ENCODE results near the gene IFT81. TPM values are rescaled to one million over a fixed set of nuclear protein-coding genes. Genes with fewer than 3 reads are reported as not detected.

The IFT81 gene
- total and polyA plus RNA-seq, 2 experiments from 2014 or later: 12.6 to 13.7 TPM

DNA sequence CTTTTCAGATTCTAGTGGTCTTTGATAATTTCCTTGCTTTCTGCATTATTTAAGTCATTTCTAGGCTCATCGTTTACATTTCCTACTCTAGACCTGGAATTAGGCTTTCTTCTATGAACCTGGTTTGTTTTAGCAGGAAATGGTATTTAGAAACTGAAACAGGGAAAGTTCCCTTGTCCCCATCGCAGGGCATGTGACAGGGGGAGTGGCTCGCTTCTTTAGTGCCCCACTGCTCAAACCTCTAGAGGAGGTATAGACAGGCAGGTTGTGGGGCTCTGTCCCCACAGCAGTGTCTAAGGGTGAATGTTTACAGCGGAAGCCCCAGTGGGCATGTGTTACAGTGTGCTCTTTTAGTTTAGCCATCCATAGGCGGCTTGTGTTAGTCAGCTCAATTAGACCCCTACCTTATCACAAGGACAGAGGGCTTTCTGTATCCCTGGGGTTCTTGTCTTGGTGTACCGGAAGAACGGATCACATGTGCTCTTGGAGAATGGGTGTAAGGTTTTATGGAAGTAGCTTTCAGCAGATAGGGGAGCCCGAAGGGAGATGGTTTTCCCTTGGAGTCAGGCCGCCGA lies 25.0 kb downstream of the IFT81 start:
- H2AFZ ChIP-seq: no peak overlapping the region

DNA sequence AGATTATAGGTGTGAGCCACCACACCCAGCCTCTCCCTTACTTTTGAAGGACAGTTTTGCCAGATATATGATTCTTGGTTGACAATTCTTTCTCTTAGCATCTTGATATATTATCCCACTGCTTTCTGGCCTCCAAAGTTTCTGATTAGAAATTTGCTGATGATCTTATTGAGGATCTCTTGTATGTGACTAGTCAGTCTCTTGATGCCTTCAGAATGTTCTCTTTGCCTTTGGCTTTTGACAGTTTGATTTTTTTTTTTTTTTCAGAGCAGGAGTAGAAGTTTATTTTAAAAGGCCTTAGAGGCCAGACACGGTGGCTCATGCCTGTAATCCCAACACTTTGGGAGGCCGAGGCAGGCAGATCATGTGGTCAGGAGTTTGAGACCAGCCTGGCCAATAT lies 32.6 kb downstream of the IFT81 start:
- WGBS (ENCODE audit: low lambda C conversion rate, missing lambda C conversion rate): 83% methylated on average over 2 of the region's 2 CpGs
- DNase-seq (ENCODE audit: low spot score): no peak
- TF ChIP-seq EZH2 (IDR thresholded peaks at IDR 0.05; ENCODE audit: borderline replicate concordance): no peak
- TF ChIP-seq, protein P1, sequence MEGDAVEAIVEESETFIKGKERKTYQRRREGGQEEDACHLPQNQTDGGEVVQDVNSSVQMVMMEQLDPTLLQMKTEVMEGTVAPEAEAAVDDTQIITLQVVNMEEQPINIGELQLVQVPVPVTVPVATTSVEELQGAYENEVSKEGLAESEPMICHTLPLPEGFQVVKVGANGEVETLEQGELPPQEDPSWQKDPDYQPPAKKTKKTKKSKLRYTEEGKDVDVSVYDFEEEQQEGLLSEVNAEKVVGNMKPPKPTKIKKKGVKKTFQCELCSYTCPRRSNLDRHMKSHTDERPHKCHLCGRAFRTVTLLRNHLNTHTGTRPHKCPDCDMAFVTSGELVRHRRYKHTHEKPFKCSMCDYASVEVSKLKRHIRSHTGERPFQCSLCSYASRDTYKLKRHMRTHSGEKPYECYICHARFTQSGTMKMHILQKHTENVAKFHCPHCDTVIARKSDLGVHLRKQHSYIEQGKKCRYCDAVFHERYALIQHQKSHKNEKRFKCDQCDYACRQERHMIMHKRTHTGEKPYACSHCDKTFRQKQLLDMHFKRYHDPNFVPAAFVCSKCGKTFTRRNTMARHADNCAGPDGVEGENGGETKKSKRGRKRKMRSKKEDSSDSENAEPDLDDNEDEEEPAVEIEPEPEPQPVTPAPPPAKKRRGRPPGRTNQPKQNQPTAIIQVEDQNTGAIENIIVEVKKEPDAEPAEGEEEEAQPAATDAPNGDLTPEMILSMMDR (IDR thresholded peaks at IDR 0.05; ENCODE audit: poor library complexity): no peak
- no peak for TF ChIP-seq EZH2phosphoT487 (IDR thresholded peaks at IDR 0.05; ENCODE audit: low read depth, severe bottlenecking, unreplicated experiment)
- H3K9me2 ChIP-seq (replicated peaks; ENCODE audit: insufficient read depth): no peaks in the 10 kb centered on the region
- no peak overlapping the region for H2AFZ ChIP-seq
- H3K4me3 ChIP-seq: no peak overlapping the region
- no peaks in the 10 kb centered on the region for H3K79me2 ChIP-seq
- no peak overlapping the region for H3K27ac ChIP-seq
- no peaks in the 10 kb centered on the region for H4K20me1 ChIP-seq (ENCODE audit: insufficient read depth, poor library complexity, severe bottlenecking)
- no peak overlapping the region for H3K4me2 ChIP-seq
- peaks cover 12% of the 10 kb centered on the region for H3K9me3 ChIP-seq (ENCODE audit: low read depth)
- H3K36me3 ChIP-seq (replicated peaks; ENCODE audit: insufficient read depth, low read depth): no peaks in the 10 kb centered on the region
- no peaks in the 10 kb centered on the region for H3K27me3 ChIP-seq
- H3K4me1 ChIP-seq (ENCODE audit: insufficient read depth): no peaks in the 10 kb centered on the region

More for the DNA sequence above, 25.0 kb downstream of the IFT81 start:
- H3K9me2 ChIP-seq (replicated peaks; ENCODE audit: insufficient read depth): no peaks in the 10 kb centered on the region
- TF ChIP-seq EZH2phosphoT487 (IDR thresholded peaks at IDR 0.05; ENCODE audit: low read depth, severe bottlenecking, unreplicated experiment) (no peak), EZH2 (IDR thresholded peaks at IDR 0.05; ENCODE audit: borderline replicate concordance) (no peak)
- TF ChIP-seq, protein P1 (IDR thresholded peaks at IDR 0.05; ENCODE audit: poor library complexity): no peak
- no peak overlapping the region for H3K4me2 ChIP-seq
- WGBS (ENCODE audit: low lambda C conversion rate, missing lambda C conversion rate): 96% methylated on average over 10 of the region's 10 CpGs
- no peaks in the 10 kb centered on the region for H4K20me1 ChIP-seq (ENCODE audit: insufficient read depth, poor library complexity, severe bottlenecking)
- no peak for DNase-seq (ENCODE audit: low spot score)
- H3K4me1 ChIP-seq (ENCODE audit: insufficient read depth): no peaks in the 10 kb centered on the region
- H3K27ac ChIP-seq: no peak overlapping the region
- no peak overlapping the region for H3K4me3 ChIP-seq
- H3K36me3 ChIP-seq (replicated peaks; ENCODE audit: insufficient read depth, low read depth): no peaks in the 10 kb centered on the region
- H3K9me3 ChIP-seq (ENCODE audit: low read depth): no peaks in the 10 kb centered on the region
- H3K79me2 ChIP-seq: no peaks in the 10 kb centered on the region
- no peaks in the 10 kb centered on the region for H3K27me3 ChIP-seq

DNA sequence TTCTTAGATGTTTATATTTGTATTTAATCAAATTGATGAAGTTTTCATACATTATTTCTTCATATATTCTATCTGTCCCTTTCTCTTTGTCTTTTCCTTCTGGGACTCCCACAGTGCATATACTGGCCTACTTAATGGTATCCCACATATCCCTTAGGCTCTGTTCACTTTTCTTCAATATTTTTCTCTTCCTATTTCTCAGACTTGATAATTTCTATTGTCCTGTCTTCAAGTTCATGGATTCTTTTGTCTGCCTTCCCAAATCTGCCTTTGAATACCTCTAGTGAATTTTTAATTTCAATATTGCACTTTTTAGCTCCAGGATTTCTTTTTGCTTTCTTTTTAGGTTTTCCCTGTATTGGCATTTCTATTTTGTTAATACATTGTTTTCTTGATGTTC lies 33.4 kb downstream of the IFT81 start:
- Histone ChIP-seq H3K36me3 (replicated peaks; ENCODE audit: insufficient read depth, low read depth) (no peaks in the 10 kb centered on the region), H3K27me3 (no peaks in the 10 kb centered on the region), H3K9me3 (ENCODE audit: low read depth) (peaks cover 12% of the 10 kb centered on the region), H3K9me2 (replicated peaks; ENCODE audit: insufficient read depth) (no peaks in the 10 kb centered on the region), H3K27ac (no peak overlapping the region), H2AFZ (no peak overlapping the region), H3K4me2 (no peak overlapping the region), H3K4me1 (ENCODE audit: insufficient read depth) (no peaks in the 10 kb centered on the region), H3K4me3 (no peak overlapping the region), H3K79me2 (no peaks in the 10 kb centered on the region), H4K20me1 (ENCODE audit: insufficient read depth, poor library complexity, severe bottlenecking) (no peaks in the 10 kb centered on the region)
- TF ChIP-seq, protein P1 (IDR thresholded peaks at IDR 0.05; ENCODE audit: poor library complexity): no peak
- TF ChIP-seq EZH2phosphoT487 (IDR thresholded peaks at IDR 0.05; ENCODE audit: low read depth, severe bottlenecking, unreplicated experiment): no peak
- no peak for TF ChIP-seq EZH2 (IDR thresholded peaks at IDR 0.05; ENCODE audit: borderline replicate concordance)
- no peak for DNase-seq (ENCODE audit: low spot score)
